ENCODE data around the gene SLC6A18.

GRCh38 chr5:1214163-1214935 is 10.8 kb upstream of the SLC6A18 start:
- TF ChIP-seq ZNF174 (tag by site-specific recombination; IDR thresholded peaks at IDR 0.05), result no peak
- TF ChIP-seq, protein P1, sequence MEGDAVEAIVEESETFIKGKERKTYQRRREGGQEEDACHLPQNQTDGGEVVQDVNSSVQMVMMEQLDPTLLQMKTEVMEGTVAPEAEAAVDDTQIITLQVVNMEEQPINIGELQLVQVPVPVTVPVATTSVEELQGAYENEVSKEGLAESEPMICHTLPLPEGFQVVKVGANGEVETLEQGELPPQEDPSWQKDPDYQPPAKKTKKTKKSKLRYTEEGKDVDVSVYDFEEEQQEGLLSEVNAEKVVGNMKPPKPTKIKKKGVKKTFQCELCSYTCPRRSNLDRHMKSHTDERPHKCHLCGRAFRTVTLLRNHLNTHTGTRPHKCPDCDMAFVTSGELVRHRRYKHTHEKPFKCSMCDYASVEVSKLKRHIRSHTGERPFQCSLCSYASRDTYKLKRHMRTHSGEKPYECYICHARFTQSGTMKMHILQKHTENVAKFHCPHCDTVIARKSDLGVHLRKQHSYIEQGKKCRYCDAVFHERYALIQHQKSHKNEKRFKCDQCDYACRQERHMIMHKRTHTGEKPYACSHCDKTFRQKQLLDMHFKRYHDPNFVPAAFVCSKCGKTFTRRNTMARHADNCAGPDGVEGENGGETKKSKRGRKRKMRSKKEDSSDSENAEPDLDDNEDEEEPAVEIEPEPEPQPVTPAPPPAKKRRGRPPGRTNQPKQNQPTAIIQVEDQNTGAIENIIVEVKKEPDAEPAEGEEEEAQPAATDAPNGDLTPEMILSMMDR (tag by site-specific recombination; IDR thresholded peaks at IDR 0.05), result no peak
- TF ChIP-seq ZNF274 (IDR thresholded peaks at IDR 0.05; ENCODE audit: low read length), result no peak
- no peak for TF ChIP-seq ZNF274 (tag by site-specific recombination; IDR thresholded peaks at IDR 0.05; ENCODE audit: borderline replicate concordance)
- TF ChIP-seq ZBTB10 (tag by site-specific recombination; IDR thresholded peaks at IDR 0.05), result no peak
- no peak for TF ChIP-seq ZBTB1 (tag by site-specific recombination; IDR thresholded peaks at IDR 0.05)
- no peak for TF ChIP-seq ZNF248 (tag by site-specific recombination; IDR thresholded peaks at IDR 0.05)
